GM23338 (cell line): ENCODE measurements around the gene DACH1. TPM values are rescaled to one million over a fixed set of nuclear protein-coding genes. Genes with fewer than 3 reads are reported as not detected.

ENCODE experiments used
- ATAC-seq: fragments of 200-7000 bp; cut with Tn5 transposase; 3 replicates; pipeline ENCODE4 v1.9.1; 2020
- DNase-seq: peaks from one replicate; pipeline ENCODE4 v3.0.0-alpha.2; 2015; ENCODE audit warnings: low spot score
- H2AFZ ChIP-seq: fragments of 200-600 bp; sonication (generic); 2 replicates; pipeline ENCODE4 v1.8.0; 2016; ENCODE audit warnings: antibody characterized with exemption, mild to moderate bottlenecking, moderate library complexity
- H3F3A ChIP-seq: fragments of 200-600 bp; sonication (generic); replicated peaks from 2 replicates; pipeline ENCODE4 v1.8.0; 2017; ENCODE audit warnings: antibody characterized with exemption, mixed run types, low read depth
- H3K27ac ChIP-seq: fragments of 200-600 bp; sonication (generic); 2 replicates; pipeline ENCODE4 v1.6.1; 2016; ENCODE audit warnings: low read depth
- H3K27me3 ChIP-seq: fragments of 200-600 bp; sonication (generic); 2 replicates; pipeline ENCODE4 v1.8.0; 2016; ENCODE audit warnings: mild to moderate bottlenecking, mixed run types, moderate library complexity; ENCODE audit not compliant: insufficient read depth
- H3K36me3 ChIP-seq: fragments of 200-600 bp; sonication (generic); 2 replicates; pipeline ENCODE4 v1.8.0; 2016; ENCODE audit warnings: mild to moderate bottlenecking; ENCODE audit not compliant: insufficient read depth
- H3K4me1 ChIP-seq: fragments of 200-600 bp; sonication (generic); 2 replicates; pipeline ENCODE4 v1.8.0; 2016; ENCODE audit warnings: mild to moderate bottlenecking, moderate library complexity; ENCODE audit not compliant: insufficient read depth
- H3K4me2 ChIP-seq: fragments of 200-600 bp; sonication (generic); 2 replicates; pipeline ENCODE4 v1.7.1; 2017; ENCODE audit warnings: mixed run types
- H3K4me3 ChIP-seq: fragments of 200-600 bp; sonication (generic); 2 replicates; pipeline ENCODE4 v1.6.1; 2016; ENCODE audit warnings: mixed run types
- H3K79me2 ChIP-seq: fragments of 200-600 bp; sonication (generic); replicated peaks from 2 replicates; pipeline ENCODE4 v1.8.0; 2017; ENCODE audit warnings: mild to moderate bottlenecking; ENCODE audit not compliant: insufficient read depth
- H3K9me2 ChIP-seq: fragments of 200-600 bp; sonication (generic); 2 replicates; pipeline ENCODE4 v1.8.0; 2017; ENCODE audit not compliant: insufficient read depth
- H4K20me1 ChIP-seq: fragments of 200-600 bp; sonication (generic); replicated peaks from 2 replicates; pipeline ENCODE4 v1.8.0; 2017; ENCODE audit warnings: mild to moderate bottlenecking; ENCODE audit not compliant: insufficient read depth
- H3K27ac Mint-ChIP-seq: 2 replicates; pipeline ENCODE4 v1.8.0; 2020; ENCODE audit warnings: inconsistent platforms, mild to moderate bottlenecking, moderate library complexity, mixed read lengths
- H3K27me3 Mint-ChIP-seq: 3 replicates; pipeline ENCODE4 v1.8.0; 2022; ENCODE audit warnings: low read depth, mild to moderate bottlenecking, moderate library complexity, mixed read lengths, inconsistent platforms; ENCODE audit not compliant: insufficient read depth, poor library complexity
- H3K36me3 Mint-ChIP-seq: 3 replicates; pipeline ENCODE4 v1.8.0; 2021; ENCODE audit warnings: low read depth, mild to moderate bottlenecking, inconsistent platforms, moderate library complexity, mixed read lengths
- H3K4me1 Mint-ChIP-seq: 3 replicates; pipeline ENCODE4 v1.8.0; 2020; ENCODE audit warnings: mild to moderate bottlenecking, inconsistent platforms, mixed read lengths
- H3K4me3 Mint-ChIP-seq: 3 replicates; pipeline ENCODE4 v1.8.0; 2021; ENCODE audit warnings: moderate library complexity, mild to moderate bottlenecking, inconsistent platforms, mixed read lengths
- H3K9me3 Mint-ChIP-seq: 3 replicates; pipeline ENCODE4 v1.8.0; 2020; ENCODE audit warnings: moderate library complexity, mild to moderate bottlenecking, inconsistent platforms, mixed read lengths
- CREB1 ChIP-seq: fragments of 250-450 bp; sonication (Bioruptor Pico); IDR thresholded peaks from 2 replicates; pipeline ENCODE4 v1.5.0; 2020; ENCODE audit warnings: low read depth, mild to moderate bottlenecking, moderate library complexity
- CTCF ChIP-seq, 2 experiments: fragments of 200-600 bp in 1 of 2; sonication (generic) in 1 of 2; conservative IDR thresholded peaks; 2 replicates each; pipeline versions ENCODE4 v1.5.1 to v1.6.1; 2016 to 2017; ENCODE audit warnings: antibody characterized with exemption in 2 of 2, low read depth in 2 of 2, mild to moderate bottlenecking in 2 of 2, moderate library complexity in 1 of 2
- EZH2phosphoT487 ChIP-seq: fragments of 200-600 bp; sonication (generic); IDR thresholded peaks from one replicate; pipeline ENCODE4 v1.8.1; 2018; ENCODE audit warnings: antibody characterized with exemption; ENCODE audit not compliant: unreplicated experiment
- NANOG ChIP-seq: IDR thresholded peaks from 2 replicates; pipeline ENCODE4 v1.6.1; 2016; ENCODE audit warnings: antibody characterized with exemption, borderline replicate concordance
- POLR2AphosphoS5 ChIP-seq: IDR thresholded peaks from 2 replicates; pipeline ENCODE4 v1.6.1; 2016; ENCODE audit warnings: antibody characterized with exemption, low read depth
- STAT1 ChIP-seq: IDR thresholded peaks from one replicate; pipeline ENCODE4 v1.6.1; 2016; ENCODE audit warnings: antibody characterized with exemption; ENCODE audit not compliant: unreplicated experiment
- ZNF114 ChIP-seq: fragments of 250-450 bp; sonication (Bioruptor Pico); IDR thresholded peaks from 2 replicates; pipeline ENCODE4 v1.5.0; 2020; ENCODE audit warnings: mild to moderate bottlenecking, moderate library complexity
- ZNF331 ChIP-seq: fragments of 250-450 bp; sonication (Bioruptor Pico); IDR thresholded peaks from 2 replicates; pipeline ENCODE4 v1.5.0; 2020; ENCODE audit warnings: low read depth, mild to moderate bottlenecking, moderate library complexity
- polyA plus RNA-seq: library from polyadenylated mRNA; unstranded; fragments of >200 nt; fragmentation: Nextera tagmentation; extraction: Ambion mirVana; gene quantifications from 2 replicates; pipeline ENCODE4 v1.2.1, GENCODE V29; 2016
- total RNA-seq: library from RNA; depleted of rRNA; stranded (reverse); fragments of >200 nt; shearing (Covaris generic); gene quantifications from 2 replicates; pipeline ENCODE4 v1.2.3, GENCODE V29; 2014
- TF ChIP-seq, protein P1 (sequence below): fragments of 250-450 bp; sonication (Bioruptor Pico); IDR thresholded peaks from 2 replicates; pipeline ENCODE4 v1.5.0; 2020; ENCODE audit warnings: mild to moderate bottlenecking, moderate library complexity
- TF ChIP-seq, protein P2 (sequence below): IDR thresholded peaks from 2 replicates; pipeline ENCODE4 v1.6.1; 2016; ENCODE audit warnings: antibody characterized with exemption

Gene DACH1
- total and polyA plus RNA-seq, 2 experiments from 2014 or later, result 0.45 to 0.57 TPM

DNA sequence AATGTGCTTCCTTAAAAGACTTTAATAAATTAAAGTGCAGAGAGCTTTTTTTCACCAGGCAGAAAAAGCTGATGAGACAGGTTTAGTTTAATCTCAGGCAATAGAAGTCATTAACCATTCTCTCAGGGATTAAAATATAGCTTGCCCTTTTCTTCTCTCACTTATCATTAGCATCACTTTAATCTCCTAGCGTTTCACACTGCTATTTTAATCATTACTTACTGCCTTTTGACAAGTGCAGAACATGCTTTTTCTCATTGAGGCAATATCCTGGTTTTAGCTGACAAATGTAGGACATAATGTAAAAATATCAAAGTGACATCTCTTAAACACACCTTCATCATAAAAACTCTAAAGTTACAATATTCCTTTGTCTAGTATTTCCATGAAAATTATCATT is 94.6 kb downstream of the DACH1 start:
- H3K27me3 ChIP-seq, result no peaks in the 10 kb centered on the region
- H3K4me1 Mint-ChIP-seq, result no peaks in the 10 kb centered on the region
- no peaks in the 10 kb centered on the region for H3K9me2 ChIP-seq
- no peak overlapping the region for H3K27ac ChIP-seq
- H3F3A ChIP-seq, result no peaks in the 10 kb centered on the region
- H3K9me3 Mint-ChIP-seq, result no peaks in the 10 kb centered on the region
- no peak for DNase-seq
- no peak overlapping the region for H3K4me3 Mint-ChIP-seq
- H3K79me2 ChIP-seq, result no peaks in the 10 kb centered on the region
- no peak for TF ChIP-seq NANOG
- no peak for TF ChIP-seq STAT1
- no peak for TF ChIP-seq POLR2AphosphoS5
- TF ChIP-seq CREB1, result no peak
- no peak for TF ChIP-seq CTCF (conservative IDR thresholded peaks at IDR 0.05; ENCODE audit: low read depth in 2 of 2)
- H3K4me1 ChIP-seq, result no peaks in the 10 kb centered on the region
- no peaks in the 10 kb centered on the region for H3K36me3 ChIP-seq
- ATAC-seq, result no peak
- H3K4me2 ChIP-seq, result no peak overlapping the region
- H3K27me3 Mint-ChIP-seq, result no peaks in the 10 kb centered on the region
- no peaks in the 10 kb centered on the region for H4K20me1 ChIP-seq
- no peak overlapping the region for H2AFZ ChIP-seq
- no peak overlapping the region for H3K4me3 ChIP-seq
- no peaks in the 10 kb centered on the region for H3K36me3 Mint-ChIP-seq
- no peak overlapping the region for H3K27ac Mint-ChIP-seq

GRCh38 chr13:71771144-71771543 is 95.9 kb downstream of the DACH1 start:
- H3K27me3 Mint-ChIP-seq, result no peaks in the 10 kb centered on the region
- no peak overlapping the region for H2AFZ ChIP-seq
- H3K79me2 ChIP-seq, result no peaks in the 10 kb centered on the region
- no peak for ATAC-seq
- no peak for DNase-seq
- H3K27ac ChIP-seq, result no peak overlapping the region
- no peaks in the 10 kb centered on the region for H3K36me3 Mint-ChIP-seq
- no peaks in the 10 kb centered on the region for H3F3A ChIP-seq
- no peaks in the 10 kb centered on the region for H3K9me2 ChIP-seq
- no peaks in the 10 kb centered on the region for H3K36me3 ChIP-seq
- no peak overlapping the region for H3K27ac Mint-ChIP-seq
- H3K4me3 ChIP-seq, result no peak overlapping the region
- TF ChIP-seq NANOG (no peak), ZNF114 (CRISPR knock-in tag) (no peak), ZNF331 (CRISPR knock-in tag) (no peak), EZH2phosphoT487 (no peak)
- TF ChIP-seq, protein P1, sequence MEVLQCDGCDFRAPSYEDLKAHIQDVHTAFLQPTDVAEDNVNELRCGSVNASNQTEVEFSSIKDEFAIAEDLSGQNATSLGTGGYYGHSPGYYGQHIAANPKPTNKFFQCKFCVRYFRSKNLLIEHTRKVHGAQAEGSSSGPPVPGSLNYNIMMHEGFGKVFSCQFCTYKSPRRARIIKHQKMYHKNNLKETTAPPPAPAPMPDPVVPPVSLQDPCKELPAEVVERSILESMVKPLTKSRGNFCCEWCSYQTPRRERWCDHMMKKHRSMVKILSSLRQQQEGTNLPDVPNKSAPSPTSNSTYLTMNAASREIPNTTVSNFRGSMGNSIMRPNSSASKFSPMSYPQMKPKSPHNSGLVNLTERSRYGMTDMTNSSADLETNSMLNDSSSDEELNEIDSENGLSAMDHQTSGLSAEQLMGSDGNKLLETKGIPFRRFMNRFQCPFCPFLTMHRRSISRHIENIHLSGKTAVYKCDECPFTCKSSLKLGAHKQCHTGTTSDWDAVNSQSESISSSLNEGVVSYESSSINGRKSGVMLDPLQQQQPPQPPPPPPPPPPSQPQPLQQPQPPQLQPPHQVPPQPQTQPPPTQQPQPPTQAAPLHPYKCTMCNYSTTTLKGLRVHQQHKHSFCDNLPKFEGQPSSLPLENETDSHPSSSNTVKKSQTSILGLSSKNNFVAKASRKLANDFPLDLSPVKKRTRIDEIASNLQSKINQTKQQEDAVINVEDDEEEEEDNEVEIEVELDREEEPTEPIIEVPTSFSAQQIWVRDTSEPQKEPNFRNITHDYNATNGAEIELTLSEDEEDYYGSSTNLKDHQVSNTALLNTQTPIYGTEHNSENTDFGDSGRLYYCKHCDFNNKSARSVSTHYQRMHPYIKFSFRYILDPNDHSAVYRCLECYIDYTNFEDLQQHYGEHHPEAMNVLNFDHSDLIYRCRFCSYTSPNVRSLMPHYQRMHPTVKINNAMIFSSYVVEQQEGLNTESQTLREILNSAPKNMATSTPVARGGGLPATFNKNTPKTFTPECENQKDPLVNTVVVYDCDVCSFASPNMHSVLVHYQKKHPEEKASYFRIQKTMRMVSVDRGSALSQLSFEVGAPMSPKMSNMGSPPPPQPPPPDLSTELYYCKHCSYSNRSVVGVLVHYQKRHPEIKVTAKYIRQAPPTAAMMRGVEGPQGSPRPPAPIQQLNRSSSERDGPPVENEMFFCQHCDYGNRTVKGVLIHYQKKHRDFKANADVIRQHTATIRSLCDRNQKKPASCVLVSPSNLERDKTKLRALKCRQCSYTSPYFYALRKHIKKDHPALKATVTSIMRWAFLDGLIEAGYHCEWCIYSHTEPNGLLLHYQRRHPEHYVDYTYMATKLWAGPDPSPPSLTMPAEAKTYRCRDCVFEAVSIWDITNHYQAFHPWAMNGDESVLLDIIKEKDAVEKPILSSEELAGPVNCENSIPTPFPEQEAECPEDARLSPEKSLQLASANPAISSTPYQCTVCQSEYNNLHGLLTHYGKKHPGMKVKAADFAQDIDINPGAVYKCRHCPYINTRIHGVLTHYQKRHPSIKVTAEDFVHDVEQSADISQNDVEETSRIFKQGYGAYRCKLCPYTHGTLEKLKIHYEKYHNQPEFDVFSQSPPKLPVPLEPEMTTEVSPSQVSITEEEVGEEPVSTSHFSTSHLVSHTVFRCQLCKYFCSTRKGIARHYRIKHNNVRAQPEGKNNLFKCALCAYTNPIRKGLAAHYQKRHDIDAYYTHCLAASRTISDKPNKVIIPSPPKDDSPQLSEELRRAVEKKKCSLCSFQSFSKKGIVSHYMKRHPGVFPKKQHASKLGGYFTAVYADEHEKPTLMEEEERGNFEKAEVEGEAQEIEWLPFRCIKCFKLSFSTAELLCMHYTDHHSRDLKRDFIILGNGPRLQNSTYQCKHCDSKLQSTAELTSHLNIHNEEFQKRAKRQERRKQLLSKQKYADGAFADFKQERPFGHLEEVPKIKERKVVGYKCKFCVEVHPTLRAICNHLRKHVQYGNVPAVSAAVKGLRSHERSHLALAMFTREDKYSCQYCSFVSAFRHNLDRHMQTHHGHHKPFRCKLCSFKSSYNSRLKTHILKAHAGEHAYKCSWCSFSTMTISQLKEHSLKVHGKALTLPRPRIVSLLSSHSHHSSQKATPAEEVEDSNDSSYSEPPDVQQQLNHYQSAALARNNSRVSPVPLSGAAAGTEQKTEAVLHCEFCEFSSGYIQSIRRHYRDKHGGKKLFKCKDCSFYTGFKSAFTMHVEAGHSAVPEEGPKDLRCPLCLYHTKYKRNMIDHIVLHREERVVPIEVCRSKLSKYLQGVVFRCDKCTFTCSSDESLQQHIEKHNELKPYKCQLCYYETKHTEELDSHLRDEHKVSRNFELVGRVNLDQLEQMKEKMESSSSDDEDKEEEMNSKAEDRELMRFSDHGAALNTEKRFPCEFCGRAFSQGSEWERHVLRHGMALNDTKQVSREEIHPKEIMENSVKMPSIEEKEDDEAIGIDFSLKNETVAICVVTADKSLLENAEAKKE, result no peak
- TF ChIP-seq, protein P2, sequence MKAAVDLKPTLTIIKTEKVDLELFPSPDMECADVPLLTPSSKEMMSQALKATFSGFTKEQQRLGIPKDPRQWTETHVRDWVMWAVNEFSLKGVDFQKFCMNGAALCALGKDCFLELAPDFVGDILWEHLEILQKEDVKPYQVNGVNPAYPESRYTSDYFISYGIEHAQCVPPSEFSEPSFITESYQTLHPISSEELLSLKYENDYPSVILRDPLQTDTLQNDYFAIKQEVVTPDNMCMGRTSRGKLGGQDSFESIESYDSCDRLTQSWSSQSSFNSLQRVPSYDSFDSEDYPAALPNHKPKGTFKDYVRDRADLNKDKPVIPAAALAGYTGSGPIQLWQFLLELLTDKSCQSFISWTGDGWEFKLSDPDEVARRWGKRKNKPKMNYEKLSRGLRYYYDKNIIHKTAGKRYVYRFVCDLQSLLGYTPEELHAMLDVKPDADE, result no peak
- no peak overlapping the region for H3K4me3 Mint-ChIP-seq
- H3K4me1 Mint-ChIP-seq, result peaks cover 3% of the 10 kb centered on the region; the same call in 1 of the 3 replicates
- H4K20me1 ChIP-seq, result no peaks in the 10 kb centered on the region
- no peaks in the 10 kb centered on the region for H3K9me3 Mint-ChIP-seq
- H3K4me1 ChIP-seq, result no peaks in the 10 kb centered on the region
- H3K4me2 ChIP-seq, result no peak overlapping the region
- no peaks in the 10 kb centered on the region for H3K27me3 ChIP-seq
